Activated T-helper 1 cell treated with anti-CD3 and anti-CD28 coated beads, Interleukin-12 subunit alpha, Interleukin-12 subunit beta, Interleukin-2, Interleukin-4 antibody, amounts not matched to agents 30 ng/mL and 10 ng/mL and 1 ng/mL, durations not matched to agents 14 hours and 24 hours and 36 hours (primary cell): ENCODE data around the gene ANKDD1A. TPM values are rescaled to one million over a fixed set of nuclear protein-coding genes. Genes with fewer than 3 reads are reported as not detected.

Source experiments
- DNase-seq: peaks from one replicate; pipeline ENCODE4 v3.0.0; 2021; ENCODE audit warnings: low spot score
- H3K27ac Mint-ChIP-seq: one replicate; pipeline ENCODE4 v1.8.0; 2021; ENCODE audit warnings: mild to moderate bottlenecking, mixed read lengths
- H3K27me3 Mint-ChIP-seq: one replicate; pipeline ENCODE4 v1.8.0; 2022; ENCODE audit warnings: mild to moderate bottlenecking, moderate library complexity, mixed read lengths; ENCODE audit not compliant: insufficient read depth
- H3K36me3 Mint-ChIP-seq: one replicate; pipeline ENCODE4 v1.8.0; 2021; ENCODE audit warnings: low read depth, mixed read lengths
- H3K4me1 Mint-ChIP-seq: one replicate; pipeline ENCODE4 v1.8.0; 2021; ENCODE audit warnings: low read depth, mixed read lengths
- H3K4me3 Mint-ChIP-seq: one replicate; pipeline ENCODE4 v1.8.0; 2021; ENCODE audit warnings: mild to moderate bottlenecking, moderate library complexity, mixed read lengths
- H3K9me3 Mint-ChIP-seq: one replicate; pipeline ENCODE4 v1.8.0; 2021; ENCODE audit warnings: mixed read lengths
- intact Hi-C: fragments of 100-400 bp; cut with micrococcal nuclease; formaldehyde crosslinking; loops from one replicate; pipeline ENCODE4 v1.15.1; 2024
- total RNA-seq: library from RNA; stranded (reverse); gene quantifications from 2 replicates; pipeline ENCODE4 v1.2.3, GENCODE V29; 2022

Gene ANKDD1A
- total RNA-seq, 1 donor from 2014 or later: 1.3 TPM

GRCh38 chr15:64970698-64971097 is 59.0 kb downstream of the ANKDD1A start:
- DNase-seq: no peak
- H3K27me3 Mint-ChIP-seq: no peaks in the 10 kb centered on the region

DNA sequence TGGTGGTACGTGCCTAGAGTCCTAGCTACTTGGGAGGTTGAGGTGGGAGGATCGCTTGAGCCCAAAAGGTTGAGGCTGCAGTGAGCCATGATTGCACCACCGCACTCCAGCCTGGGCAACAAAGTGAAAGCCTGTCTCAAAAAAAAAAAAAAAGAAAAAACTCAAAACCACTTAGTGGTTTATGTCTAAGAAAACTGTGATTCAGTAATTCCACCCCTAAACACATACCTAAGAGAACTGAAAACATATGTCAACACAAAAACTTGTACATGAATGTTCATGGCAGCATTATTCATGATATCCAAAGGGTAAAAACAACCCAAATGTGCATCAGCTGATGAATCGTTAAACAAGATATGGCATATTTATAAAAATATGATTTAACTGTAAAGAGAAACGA is 63.7 kb downstream of the ANKDD1A start:
- H3K27ac Mint-ChIP-seq: peak overlapping the region; percentile 55
- H3K27me3 Mint-ChIP-seq: no peaks in the 10 kb centered on the region
- no peak for DNase-seq
- intact Hi-C loops: loop anchor here (2.0 kb wide), 1 partner anchor 13 kb away; the partner anchor contains the start of gene SPG21
- H3K4me3 Mint-ChIP-seq: no peak overlapping the region
- H3K36me3 Mint-ChIP-seq: peaks cover 35% of the 10 kb centered on the region
- no peaks in the 10 kb centered on the region for H3K9me3 Mint-ChIP-seq
- H3K4me1 Mint-ChIP-seq: peaks cover 7% of the 10 kb centered on the region

More at GRCh38 chr15:64970698-64971097, 59.0 kb downstream of the ANKDD1A start:
- H3K4me3 Mint-ChIP-seq: no peak overlapping the region
- H3K9me3 Mint-ChIP-seq: no peaks in the 10 kb centered on the region
- peaks cover 36% of the 10 kb centered on the region for H3K36me3 Mint-ChIP-seq
- peaks cover 5% of the 10 kb centered on the region for H3K4me1 Mint-ChIP-seq
- no peak overlapping the region for H3K27ac Mint-ChIP-seq
- intact Hi-C loops: no loop called here

DNA sequence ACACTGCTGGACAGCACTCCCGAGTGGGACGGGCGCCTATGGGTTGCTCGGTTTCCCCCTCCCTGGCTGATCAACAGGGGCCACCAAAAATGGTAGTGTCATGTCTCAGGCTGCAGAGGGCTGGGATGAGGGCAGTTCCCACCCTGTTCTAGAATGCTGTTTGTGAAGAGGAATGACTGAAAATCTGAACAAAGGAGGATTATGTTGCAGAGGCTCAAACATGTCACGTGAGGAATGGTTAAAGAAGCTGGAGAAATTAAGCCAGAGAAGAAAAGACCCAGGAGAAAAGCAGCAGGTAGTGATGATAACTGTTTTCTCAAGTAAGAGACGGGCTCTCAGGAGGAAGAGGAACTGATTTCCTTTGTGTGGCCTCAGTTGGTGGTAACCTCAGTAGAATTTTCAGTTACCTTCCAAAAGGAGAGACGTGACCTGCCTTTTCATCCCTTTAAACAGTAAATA is 67.6 kb downstream of the ANKDD1A start:
- no peak for DNase-seq
- peaks cover 11% of the 10 kb centered on the region for H3K4me1 Mint-ChIP-seq
- H3K27ac Mint-ChIP-seq: no peak overlapping the region
- no peak overlapping the region for H3K4me3 Mint-ChIP-seq
- H3K9me3 Mint-ChIP-seq: no peaks in the 10 kb centered on the region
- H3K36me3 Mint-ChIP-seq: peaks cover 30% of the 10 kb centered on the region
- intact Hi-C loops: no loop called here
- no peaks in the 10 kb centered on the region for H3K27me3 Mint-ChIP-seq

DNA sequence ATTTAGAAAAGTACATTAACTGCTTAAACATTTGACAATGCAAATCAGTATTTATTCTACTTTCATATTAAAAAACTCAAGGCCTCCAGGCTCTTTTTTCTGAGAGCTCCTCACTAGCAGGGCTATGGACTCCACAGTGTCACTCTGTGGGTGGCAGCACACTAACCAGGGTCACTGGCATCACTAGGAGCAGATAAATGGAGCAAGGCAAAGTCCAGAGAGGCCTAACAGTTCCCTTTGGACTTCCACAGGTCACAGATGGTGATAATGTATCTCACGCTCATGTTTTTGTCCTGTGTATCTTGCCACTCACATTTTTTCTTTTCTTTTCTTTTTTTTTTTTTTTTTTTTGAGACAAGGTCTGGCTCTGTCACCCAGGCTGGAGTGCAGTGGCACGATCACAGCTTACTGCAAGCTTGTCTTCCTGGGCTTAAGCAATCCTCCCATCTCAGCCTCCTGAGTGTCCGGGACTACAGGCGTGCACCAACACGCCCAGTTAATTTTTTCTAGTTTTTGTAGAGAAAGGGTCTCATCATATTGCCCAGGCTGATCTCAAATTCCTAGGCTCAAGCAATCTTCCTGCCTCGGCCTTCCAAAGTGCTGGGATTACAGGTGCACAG is 70.2 kb downstream of the ANKDD1A start:
- Mint-ChIP-seq H3K27me3 (no peaks in the 10 kb centered on the region), H3K36me3 (peaks cover 25% of the 10 kb centered on the region), H3K4me3 (no peak overlapping the region), H3K4me1 (peaks cover 22% of the 10 kb centered on the region), H3K27ac (no peak overlapping the region), H3K9me3 (no peaks in the 10 kb centered on the region)
- intact Hi-C loops: no loop called here
- no peak for DNase-seq

DNA sequence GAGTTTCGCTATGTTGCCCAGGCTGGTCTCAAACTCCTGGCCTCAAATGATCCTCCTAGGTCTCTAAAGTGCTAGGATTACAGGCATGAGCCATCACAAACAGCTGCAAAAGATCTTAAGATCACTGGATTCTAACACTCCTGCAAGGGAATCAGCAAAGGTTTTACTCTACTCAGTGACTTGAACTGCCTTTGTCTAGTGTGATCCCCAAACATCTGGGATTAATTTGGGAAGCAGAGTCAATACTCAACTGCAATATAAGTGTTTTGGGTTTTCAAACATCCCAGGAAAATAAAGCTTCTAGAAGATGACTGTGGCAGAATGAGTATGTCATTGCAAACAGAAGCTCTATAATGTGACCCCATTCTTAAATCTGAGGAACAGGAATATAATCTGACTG is 70.8 kb downstream of the ANKDD1A start:
- DNase-seq: no peak
- intact Hi-C loops: no loop called here
- no peaks in the 10 kb centered on the region for H3K9me3 Mint-ChIP-seq
- H3K4me1 Mint-ChIP-seq: peaks cover 27% of the 10 kb centered on the region
- no peak overlapping the region for H3K27ac Mint-ChIP-seq
- no peak overlapping the region for H3K4me3 Mint-ChIP-seq
- H3K27me3 Mint-ChIP-seq: no peaks in the 10 kb centered on the region
- peaks cover 25% of the 10 kb centered on the region for H3K36me3 Mint-ChIP-seq

DNA sequence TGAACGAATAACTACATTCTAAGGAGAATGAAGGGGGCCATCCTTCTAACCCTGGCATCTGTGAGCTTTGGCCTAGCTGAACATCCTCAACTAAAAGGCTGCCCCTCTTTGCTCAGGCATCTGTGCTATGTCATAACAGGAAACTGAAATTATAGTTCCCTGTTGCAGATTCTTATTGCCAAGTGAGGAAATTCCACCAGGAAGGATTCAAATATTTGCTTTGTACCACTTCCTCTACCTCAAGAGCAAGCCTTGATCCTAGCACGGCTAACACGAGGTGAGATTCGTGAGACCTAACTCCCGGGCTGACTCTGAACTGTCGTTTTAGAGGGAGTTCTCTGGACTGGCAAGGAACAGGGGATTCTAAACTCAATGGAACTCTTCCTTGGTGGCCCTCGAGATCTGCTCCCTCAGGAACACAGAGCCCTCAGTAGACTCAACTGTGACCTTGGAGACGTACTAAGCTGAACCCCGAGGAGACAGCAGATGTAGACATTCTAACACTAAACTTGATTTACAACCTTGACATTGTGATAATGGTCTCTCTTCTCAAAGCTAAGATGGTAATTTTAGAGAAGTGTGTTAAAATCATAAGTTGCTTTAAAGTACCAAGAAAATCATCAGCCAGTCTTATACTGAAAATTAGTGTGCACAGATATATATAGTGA is 73.8 kb downstream of the ANKDD1A start:
- Mint-ChIP-seq H3K27me3 (no peaks in the 10 kb centered on the region), H3K9me3 (no peaks in the 10 kb centered on the region), H3K27ac (no peak overlapping the region), H3K4me3 (peak overlapping the region; percentile 6), H3K4me1 (peaks cover 47% of the 10 kb centered on the region), H3K36me3 (peaks cover 15% of the 10 kb centered on the region)
- intact Hi-C loops: no loop called here
- DNase-seq: no peak

- H3K36me3 Mint-ChIP-seq: peaks cover 12% of the 10 kb centered on the region
- intact Hi-C loops: no loop called here
- peaks cover 52% of the 10 kb centered on the region for H3K4me1 Mint-ChIP-seq
- no peak overlapping the region for H3K27ac Mint-ChIP-seq
- H3K27me3 Mint-ChIP-seq: no peaks in the 10 kb centered on the region
- no peaks in the 10 kb centered on the region for H3K9me3 Mint-ChIP-seq
- no peak for DNase-seq
- H3K4me3 Mint-ChIP-seq: peak overlapping the region; percentile 9
Measured at GRCh38 chr15:64987136-64987535, 75.4 kb downstream of the ANKDD1A start.

GRCh38 chr15:64989416-64990167 is 77.9 kb downstream of the ANKDD1A start, which contains the start of gene SPG21:
TSS of gene SPG21 (minus strand) at chr15:64989914. CDS start at chr15:64983569, 6,345 bp downstream.
- Mint-ChIP-seq H3K27me3 (no peaks in the 10 kb centered on the region), H3K27ac (peak within 1 kb of the TSS; percentile 93), H3K36me3 (peaks cover 12% of the 10 kb centered on the region), H3K4me1 (peaks cover 51% of the 10 kb centered on the region), H3K4me3 (peak within 1 kb of the TSS; percentile 99), H3K9me3 (no peaks in the 10 kb centered on the region)
- DNase-seq: peak; percentile 92
- intact Hi-C loops: loop anchor here (1.0 to 5.0 kb wide), 11 partner anchors 15 to 892 kb away; partner anchors contain the start of genes CLPX, PDCD7, PIF1 and PLEKHO2

- Mint-ChIP-seq H3K4me1 (peaks cover 49% of the 10 kb centered on the region), H3K27ac (peak overlapping the region; percentile 90), H3K4me3 (peak overlapping the region; percentile 88)
Measured at GRCh38 chr15:64990168-64990470, 78.4 kb downstream of the ANKDD1A start.

DNA sequence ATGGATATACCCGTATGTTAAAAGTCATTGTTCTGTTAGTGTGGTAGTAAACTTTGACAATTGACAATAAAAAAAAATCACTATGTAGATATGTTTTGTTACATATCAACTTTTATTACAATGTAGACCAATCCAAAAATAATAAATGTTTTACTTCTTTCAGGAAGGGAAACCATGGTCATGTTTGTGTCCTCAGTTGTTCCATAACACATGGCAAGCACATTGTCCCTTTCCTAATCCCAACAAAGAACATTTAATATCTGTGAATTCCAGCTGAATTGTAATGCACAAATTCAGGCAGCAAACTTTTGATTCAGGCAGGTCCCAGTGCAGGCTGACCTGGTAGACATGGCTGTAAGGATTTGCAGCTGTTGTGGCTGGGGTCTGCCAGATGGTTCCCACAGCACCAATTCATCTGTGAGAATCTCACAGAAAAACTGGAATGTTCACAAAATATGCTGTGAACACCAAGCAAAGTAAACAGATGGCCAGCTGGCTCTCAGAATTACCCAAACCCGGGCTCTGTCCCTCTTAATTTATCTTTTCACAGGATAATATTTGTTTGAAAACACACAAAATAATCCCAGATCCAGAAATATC is 79.9 kb downstream of the ANKDD1A start:
- Mint-ChIP-seq H3K4me1 (peaks cover 39% of the 10 kb centered on the region), H3K36me3 (peaks cover 8% of the 10 kb centered on the region), H3K27ac (no peak overlapping the region), H3K27me3 (no peaks in the 10 kb centered on the region), H3K4me3 (no peak overlapping the region), H3K9me3 (no peaks in the 10 kb centered on the region)
- intact Hi-C loops: loop anchor here (2.0 to 5.0 kb wide), 3 partner anchors 151 to 894 kb away; partner anchors contain the start of genes PLEKHO2, RNU5A-1 and SNX1
- DNase-seq: no peak

More at GRCh38 chr15:64990168-64990470, 78.4 kb downstream of the ANKDD1A start:
- H3K9me3 Mint-ChIP-seq: no peaks in the 10 kb centered on the region
- H3K27me3 Mint-ChIP-seq: no peaks in the 10 kb centered on the region
- intact Hi-C loops: loop anchor here (1.0 to 5.0 kb wide), 9 partner anchors 38 to 893 kb away; partner anchors contain the start of genes CLPX, PDCD7, PLEKHO2 and RNU5A-1
- peaks cover 12% of the 10 kb centered on the region for H3K36me3 Mint-ChIP-seq
- DNase-seq: no peak

GRCh38 chr15:64993290-64993689 is 81.6 kb downstream of the ANKDD1A start:
- no peaks in the 10 kb centered on the region for H3K27me3 Mint-ChIP-seq
- H3K4me3 Mint-ChIP-seq: peak overlapping the region; percentile 61

DNA sequence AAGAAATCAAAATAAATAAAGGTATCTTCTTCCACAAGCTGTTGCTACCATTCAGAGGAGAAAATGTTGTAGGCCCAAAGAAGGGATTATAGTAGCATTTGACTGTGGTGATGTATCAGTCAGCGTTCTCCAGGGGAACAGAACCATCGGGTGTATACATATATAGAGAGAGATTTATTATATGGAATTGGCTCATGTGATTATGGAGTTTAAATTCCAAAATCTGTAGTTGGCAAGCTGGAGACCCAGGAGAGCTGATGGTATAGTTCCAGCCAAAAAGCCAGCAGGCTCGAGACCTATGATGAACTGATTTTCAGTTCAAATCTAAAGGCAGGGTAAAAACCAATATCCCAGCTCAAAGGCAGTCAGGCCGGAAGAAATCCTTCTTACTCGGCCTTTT is 85.4 kb downstream of the ANKDD1A start:
- Mint-ChIP-seq H3K9me3 (no peaks in the 10 kb centered on the region), H3K4me1 (peaks cover 7% of the 10 kb centered on the region), H3K36me3 (no peaks in the 10 kb centered on the region), H3K4me3 (no peak overlapping the region), H3K27me3 (no peaks in the 10 kb centered on the region), H3K27ac (no peak overlapping the region)
- intact Hi-C loops: no loop called here
- no peak for DNase-seq

More at GRCh38 chr15:64993290-64993689, 81.6 kb downstream of the ANKDD1A start:
- Mint-ChIP-seq H3K9me3 (no peaks in the 10 kb centered on the region), H3K36me3 (peaks cover 2% of the 10 kb centered on the region), H3K4me1 (peaks cover 26% of the 10 kb centered on the region), H3K27ac (no peak overlapping the region)
- intact Hi-C loops: loop anchor here (5.0 kb wide), 1 partner anchor 896 kb away; the partner anchor contains the start of gene SNX1
- DNase-seq: no peak
